Osteoblast (primary cell): ENCODE measurements around the gene NYAP2. TPM values are rescaled to one million over a fixed set of nuclear protein-coding genes. Genes with fewer than 3 reads are reported as not detected.

Source experiments
- DNase-seq: peaks from one replicate; pipeline ENCODE4 v3.0.0; 2011; ENCODE audit warnings: low spot score, mixed read lengths; ENCODE audit not compliant: insufficient read length; ENCODE audit errors: missing footprints
- H2AFZ ChIP-seq: 2 replicates; pipeline ENCODE4 v1.6.0; 2011; ENCODE audit warnings: mild to moderate bottlenecking, low read length
- H3K27ac ChIP-seq: 2 replicates; pipeline ENCODE4 v1.5.1; 2011; ENCODE audit warnings: mild to moderate bottlenecking, low read depth, low read length, moderate library complexity
- H3K27me3 ChIP-seq: 2 replicates; pipeline ENCODE4 v1.6.0; 2012; ENCODE audit warnings: mild to moderate bottlenecking, control low read depth, inconsistent platforms, low read length, moderate library complexity; ENCODE audit not compliant: insufficient read depth
- H3K36me3 ChIP-seq: 2 replicates; pipeline ENCODE4 v1.5.1; 2011; ENCODE audit warnings: mild to moderate bottlenecking, low read length, control low read depth, moderate library complexity; ENCODE audit not compliant: insufficient read depth
- H3K4me1 ChIP-seq: 2 replicates; pipeline ENCODE4 v1.5.1; 2011; ENCODE audit warnings: mild to moderate bottlenecking, low read length, control low read depth, moderate library complexity; ENCODE audit not compliant: insufficient read depth
- H3K4me2 ChIP-seq: 2 replicates; pipeline ENCODE4 v1.6.0; 2011; ENCODE audit warnings: mild to moderate bottlenecking, low read length; ENCODE audit not compliant: insufficient read depth
- H3K4me3 ChIP-seq: fragments of 200-600 bp; sonication (generic); 3 replicates; pipeline ENCODE4 v1.5.1; 2012; ENCODE audit warnings: mild to moderate bottlenecking, low read length, inconsistent platforms; ENCODE audit not compliant: insufficient read depth
- H3K79me2 ChIP-seq: 2 replicates; pipeline ENCODE4 v1.6.0; 2012; ENCODE audit warnings: mild to moderate bottlenecking, low read length, control low read depth, inconsistent platforms; ENCODE audit not compliant: insufficient read depth
- H3K9me3 ChIP-seq: 2 replicates; pipeline ENCODE4 v1.5.1; 2011; ENCODE audit warnings: low read depth, low read length, control low read depth
- H4K20me1 ChIP-seq: 2 replicates; pipeline ENCODE4 v1.6.0; 2012; ENCODE audit warnings: mild to moderate bottlenecking, low read length, control low read depth; ENCODE audit not compliant: insufficient read depth
- CTCF ChIP-seq: IDR thresholded peaks from 2 replicates; pipeline ENCODE4 v1.5.1; 2011; ENCODE audit warnings: mild to moderate bottlenecking, low read depth, low read length, moderate library complexity; ENCODE audit errors: extremely low read depth
- total RNA-seq: library from RNA; depleted of rRNA; stranded (reverse); fragments of >200 nt; gene quantifications from 2 replicates; pipeline ENCODE4 v1.2.3, GENCODE V29; 2012

NYAP2 gene
- total RNA-seq, 1 donor = not detected

GRCh38 chr2:225402210-225402776 lies 2.8 kb downstream of the NYAP2 start:
- H3K4me1 ChIP-seq = no peaks in the 10 kb centered on the region
- no peaks in the 10 kb centered on the region for H3K9me3 ChIP-seq
- H3K27ac ChIP-seq = no peak overlapping the region
- H3K27me3 ChIP-seq = no peaks in the 10 kb centered on the region
- DNase-seq = no peak
- H3K4me2 ChIP-seq = no peak overlapping the region
- H3K4me3 ChIP-seq = no peak overlapping the region
- no peaks in the 10 kb centered on the region for H3K79me2 ChIP-seq
- TF ChIP-seq CTCF = no peak
- no peak overlapping the region for H2AFZ ChIP-seq
- H4K20me1 ChIP-seq = no peaks in the 10 kb centered on the region
- no peaks in the 10 kb centered on the region for H3K36me3 ChIP-seq

GRCh38 chr2:225411452-225411851 lies 11.9 kb downstream of the NYAP2 start:
- no peak for DNase-seq
- no peaks in the 10 kb centered on the region for H4K20me1 ChIP-seq
- no peaks in the 10 kb centered on the region for H3K79me2 ChIP-seq
- no peak overlapping the region for H3K4me3 ChIP-seq
- H3K4me1 ChIP-seq = no peaks in the 10 kb centered on the region
- H2AFZ ChIP-seq = no peak overlapping the region
- H3K36me3 ChIP-seq = no peaks in the 10 kb centered on the region
- H3K9me3 ChIP-seq = no peaks in the 10 kb centered on the region
- H3K27ac ChIP-seq = no peak overlapping the region
- no peaks in the 10 kb centered on the region for H3K27me3 ChIP-seq
- H3K4me2 ChIP-seq = no peak overlapping the region
- no peak for TF ChIP-seq CTCF

GRCh38 chr2:225413786-225414185 lies 14.3 kb downstream of the NYAP2 start:
- peak; percentile 18 for DNase-seq
- no peaks in the 10 kb centered on the region for H3K9me3 ChIP-seq
- H3K36me3 ChIP-seq = no peaks in the 10 kb centered on the region
- H3K4me1 ChIP-seq = no peaks in the 10 kb centered on the region
- H4K20me1 ChIP-seq = no peaks in the 10 kb centered on the region
- H2AFZ ChIP-seq = no peak overlapping the region
- no peaks in the 10 kb centered on the region for H3K27me3 ChIP-seq
- no peak overlapping the region for H3K4me3 ChIP-seq
- no peak for TF ChIP-seq CTCF
- H3K4me2 ChIP-seq = no peak overlapping the region
- H3K27ac ChIP-seq = no peak overlapping the region
- no peaks in the 10 kb centered on the region for H3K79me2 ChIP-seq

GRCh38 chr2:225414902-225415301 lies 15.4 kb downstream of the NYAP2 start:
- H3K79me2 ChIP-seq = no peaks in the 10 kb centered on the region
- no peak overlapping the region for H3K4me3 ChIP-seq
- no peak for DNase-seq
- no peak overlapping the region for H3K27ac ChIP-seq
- H2AFZ ChIP-seq = no peak overlapping the region
- no peaks in the 10 kb centered on the region for H4K20me1 ChIP-seq
- no peaks in the 10 kb centered on the region for H3K36me3 ChIP-seq
- no peak for TF ChIP-seq CTCF
- no peaks in the 10 kb centered on the region for H3K27me3 ChIP-seq
- no peak overlapping the region for H3K4me2 ChIP-seq
- no peaks in the 10 kb centered on the region for H3K9me3 ChIP-seq
- no peaks in the 10 kb centered on the region for H3K4me1 ChIP-seq
